Fibroblast of lung (primary cell): Measurements from ENCODE around the gene TFDP2. TPM values are rescaled to one million over a fixed set of nuclear protein-coding genes. Genes with fewer than 3 reads are reported as not detected.

Experiments used
- DNase-seq, 2 donors: peaks; one replicate each; pipeline versions ENCODE4 v3.0.0 to v3.0.0-alpha.2; 2010; ENCODE audit warnings: low read depth in 2 of 2
- H2AFZ ChIP-seq: 2 replicates; pipeline ENCODE4 v1.5.1; 2012; ENCODE audit warnings: low read length, control low read depth, inconsistent platforms
- H3K27ac ChIP-seq: 2 replicates; pipeline ENCODE4 v1.5.1; 2011; ENCODE audit warnings: low read length, control low read depth; ENCODE audit not compliant: insufficient read depth
- H3K27me3 ChIP-seq: 2 replicates; pipeline ENCODE4 v1.5.1; 2011; ENCODE audit warnings: mild to moderate bottlenecking, low read length; ENCODE audit not compliant: control insufficient read depth, insufficient read depth
- H3K36me3 ChIP-seq: 2 replicates; pipeline ENCODE4 v1.5.1; 2011; ENCODE audit warnings: low read length; ENCODE audit not compliant: control insufficient read depth, insufficient read depth
- H3K4me1 ChIP-seq: 2 replicates; pipeline ENCODE4 v1.5.1; 2011; ENCODE audit warnings: low read length; ENCODE audit not compliant: control insufficient read depth, insufficient read depth; ENCODE audit errors: extremely low read depth
- H3K4me2 ChIP-seq: 2 replicates; pipeline ENCODE4 v1.5.1; 2011; ENCODE audit warnings: low read length, control low read depth; ENCODE audit not compliant: insufficient read depth; ENCODE audit errors: extremely low read depth
- H3K4me3 ChIP-seq, 4 experiments: fragments of 200-600 bp in 1 of 4; sonication (generic) in 1 of 4; replicated peaks in 1 of 4; 2 replicates each; pipeline ENCODE4 v1.5.1; 2011 to 2016; ENCODE audit warnings: low read length in 4 of 4, low read depth in 3 of 4, mild to moderate bottlenecking in 3 of 4, control low read depth in 2 of 4, inconsistent platforms in 1 of 4, mixed read lengths in 1 of 4; ENCODE audit not compliant: insufficient read depth in 1 of 4; ENCODE audit errors: control extremely low read depth in 1 of 4
- H3K79me2 ChIP-seq: 2 replicates; pipeline ENCODE4 v1.5.1; 2012; ENCODE audit warnings: mild to moderate bottlenecking, low read length, inconsistent platforms; ENCODE audit not compliant: control insufficient read depth, insufficient read depth
- H3K9ac ChIP-seq: 2 replicates; pipeline ENCODE4 v1.5.1; 2011; ENCODE audit warnings: mild to moderate bottlenecking, low read length, control low read depth; ENCODE audit not compliant: insufficient read depth
- H3K9me3 ChIP-seq: 2 replicates; pipeline ENCODE4 v1.5.1; 2012; ENCODE audit warnings: low read depth, low read length; ENCODE audit not compliant: control insufficient read depth, insufficient read depth
- H4K20me1 ChIP-seq: 2 replicates; pipeline ENCODE4 v1.5.1; 2011; ENCODE audit warnings: low read length; ENCODE audit not compliant: control insufficient read depth, insufficient read depth; ENCODE audit errors: extremely low read depth
- CTCF ChIP-seq, 2 donors: IDR thresholded peaks in 1 of 2; conservative IDR thresholded peaks in 1 of 2; 1 replicate in 1 of 2; 2 replicates in 1 of 2; pipeline ENCODE4 v1.5.1; 2011 to 2012; ENCODE audit warnings: low read length in 2 of 2, control low read depth in 1 of 2, inconsistent platforms in 1 of 2, low read depth in 1 of 2, mild to moderate bottlenecking in 1 of 2
- EZH2 ChIP-seq: IDR thresholded peaks from 2 replicates; pipeline ENCODE4 v1.5.1; 2012; ENCODE audit warnings: low read length, control low read depth, mild to moderate bottlenecking; ENCODE audit errors: missing control alignments
- polyA plus RNA-seq, 2 donors: library from polyadenylated mRNA; depleted of rRNA in 1 of 2; stranded (reverse) in 1 of 2; unstranded in 1 of 2; fragments of >200 nt; gene quantifications; 2 replicates each; pipeline ENCODE4 v1.2.1, GENCODE V29; 2011 to 2012; ENCODE audit warnings: missing spikeins in 1 of 2
- total RNA-seq: library from RNA; depleted of rRNA; stranded (reverse); fragments of >200 nt; gene quantifications from 2 replicates; pipeline ENCODE4 v1.2.1, GENCODE V29; 2014

TFDP2 gene
- total and polyA plus RNA-seq, 2 donors (not counting 1 experiment from before 2014, with no cell fraction given): 25.1 to 83.7 TPM

- Histone ChIP-seq H4K20me1 (no peaks in the 10 kb centered on the region), H3K4me2 (no peak overlapping the region), H3K9ac (no peak overlapping the region), H3K36me3 (no peaks in the 10 kb centered on the region), H3K4me1 (no peaks in the 10 kb centered on the region), H3K79me2 (no peaks in the 10 kb centered on the region), H3K4me3 (no peak overlapping the region), H3K27me3 (no peaks in the 10 kb centered on the region), H3K9me3 (no peaks in the 10 kb centered on the region), H3K27ac (no peak overlapping the region), H2AFZ (no peak overlapping the region)
- no peak for DNase-seq
- TF ChIP-seq CTCF (conservative IDR thresholded peaks at IDR 0.05 in 1 of 2, IDR thresholded peaks at IDR 0.05 in 1 of 2; ENCODE audit: low read depth in 1 of 2, low read length in 2 of 2) (no peak), EZH2 (no peak)
These were observed 215.0 kb downstream of the TFDP2 start for GRCh38 chr3:141934354-141934753.

DNA sequence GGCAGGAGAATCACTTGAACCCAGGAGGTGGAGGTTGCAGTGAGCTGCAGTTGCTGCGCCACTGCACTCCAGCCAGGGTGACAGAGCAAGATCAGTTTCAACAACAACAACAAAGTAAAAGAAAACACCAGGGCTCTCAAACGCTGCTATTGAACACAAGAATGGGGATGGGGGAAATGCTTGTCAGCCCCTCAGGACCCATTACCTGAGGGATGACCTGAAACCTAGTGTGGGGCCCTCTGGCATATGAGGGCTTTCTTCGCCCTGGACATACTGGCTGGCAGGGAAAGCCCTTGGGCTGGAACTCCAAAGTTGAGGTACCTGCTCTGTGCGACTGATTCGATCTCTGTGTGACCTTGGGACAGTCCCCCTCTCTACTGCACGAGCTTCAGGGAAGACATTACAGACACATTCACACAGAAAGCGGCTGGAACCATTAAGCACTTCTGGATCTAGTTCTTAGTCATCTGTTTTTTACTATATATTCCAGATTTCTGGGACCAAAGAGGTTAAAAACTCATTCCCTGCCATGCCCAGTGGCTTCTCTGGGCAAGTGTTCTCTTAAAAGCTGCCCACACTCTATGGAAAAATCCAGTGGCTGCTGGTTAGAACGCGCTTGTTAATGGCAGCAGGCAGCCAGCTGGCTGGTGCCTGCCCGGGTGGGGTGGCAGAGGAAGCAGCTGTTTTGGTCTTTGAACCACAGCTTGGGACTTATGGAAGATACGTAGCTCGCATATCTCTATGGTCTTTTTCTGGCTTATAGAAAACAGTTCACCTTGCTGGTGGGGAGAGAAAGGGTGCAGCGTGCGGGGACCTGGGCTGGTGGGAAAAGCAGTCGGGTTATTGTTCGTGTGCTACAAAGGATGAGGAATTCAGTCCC, 215.7 kb downstream of the TFDP2 start:
- no peak overlapping the region for H3K27ac ChIP-seq
- H3K4me1 ChIP-seq: no peaks in the 10 kb centered on the region
- no peak overlapping the region for H3K9ac ChIP-seq
- no peak for DNase-seq
- H3K9me3 ChIP-seq: no peaks in the 10 kb centered on the region
- no peaks in the 10 kb centered on the region for H3K79me2 ChIP-seq
- no peaks in the 10 kb centered on the region for H4K20me1 ChIP-seq
- no peak overlapping the region for H3K4me3 ChIP-seq
- no peaks in the 10 kb centered on the region for H3K36me3 ChIP-seq
- H3K27me3 ChIP-seq: no peaks in the 10 kb centered on the region
- TF ChIP-seq CTCF (conservative IDR thresholded peaks at IDR 0.05 in 1 of 2, IDR thresholded peaks at IDR 0.05 in 1 of 2; ENCODE audit: low read depth in 1 of 2, low read length in 2 of 2) (no peak), EZH2 (no peak)
- no peak overlapping the region for H2AFZ ChIP-seq
- no peak overlapping the region for H3K4me2 ChIP-seq

DNA sequence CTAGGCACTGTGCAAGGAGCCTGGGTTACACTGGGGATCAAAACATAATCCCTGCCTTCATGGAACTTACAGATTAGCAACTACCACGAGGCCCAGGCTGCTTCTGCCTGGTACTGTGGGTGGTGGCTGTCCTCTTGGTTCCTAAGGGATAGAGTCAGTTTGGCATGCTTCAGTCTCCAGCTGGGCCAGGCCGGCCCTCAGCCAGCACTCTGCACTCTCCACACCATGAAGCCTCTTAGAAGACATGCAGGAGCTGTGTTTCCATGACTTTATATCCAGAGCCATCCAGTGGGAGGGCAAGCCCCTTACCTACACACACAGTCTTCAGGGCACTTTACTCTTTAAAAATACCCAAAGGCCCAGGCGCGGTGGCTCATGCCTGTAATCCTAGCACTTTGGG, 218.5 kb downstream of the TFDP2 start:
- Histone ChIP-seq H3K4me3 (no peak overlapping the region), H3K27ac (no peak overlapping the region), H2AFZ (no peak overlapping the region), H4K20me1 (no peaks in the 10 kb centered on the region), H3K27me3 (no peaks in the 10 kb centered on the region), H3K4me2 (no peak overlapping the region), H3K79me2 (no peaks in the 10 kb centered on the region), H3K9ac (no peak overlapping the region), H3K9me3 (no peaks in the 10 kb centered on the region), H3K4me1 (no peaks in the 10 kb centered on the region), H3K36me3 (no peaks in the 10 kb centered on the region)
- no peak for TF ChIP-seq CTCF (conservative IDR thresholded peaks at IDR 0.05 in 1 of 2, IDR thresholded peaks at IDR 0.05 in 1 of 2; ENCODE audit: low read depth in 1 of 2, low read length in 2 of 2)
- TF ChIP-seq EZH2: no peak
- DNase-seq: no peak
